Esophagus squamous epithelium (tissue), 4 donors: ENCODE measurements around the gene LDLRAD4.

Experiments
- CTCF ChIP-seq, 6 experiments: fragments of 450-650 bp in 4 of 6; fragments of 200-600 bp in 2 of 6; sonication (generic) in 2 of 6; IDR thresholded peaks; one replicate each; pipeline ENCODE4 v1.5.1; 2016 to 2019; ENCODE audit warnings: antibody characterized with exemption in 6 of 6, mild to moderate bottlenecking in 4 of 6, moderate library complexity in 4 of 6
- POLR2A ChIP-seq, 4 donors: fragments of 450-650 bp; IDR thresholded peaks; one replicate each; pipeline ENCODE4 v1.6.1; 2017; ENCODE audit warnings: antibody characterized with exemption in 4 of 4, mild to moderate bottlenecking in 4 of 4, moderate library complexity in 3 of 4

GRCh38 chr18:13587001-13587400 lies 368.4 kb downstream of the LDLRAD4 start:
- TF ChIP-seq CTCF (IDR thresholded peaks at IDR 0.05) (no peak), POLR2A (IDR thresholded peaks at IDR 0.05) (no peak)
